ENCODE data around the gene ZDHHC14. TPM values are rescaled to one million over a fixed set of nuclear protein-coding genes. Genes with fewer than 3 reads are reported as not detected.

Gene ZDHHC14
- total RNA-seq, 1 experiment from 2014 or later: 17.3 TPM

DNA sequence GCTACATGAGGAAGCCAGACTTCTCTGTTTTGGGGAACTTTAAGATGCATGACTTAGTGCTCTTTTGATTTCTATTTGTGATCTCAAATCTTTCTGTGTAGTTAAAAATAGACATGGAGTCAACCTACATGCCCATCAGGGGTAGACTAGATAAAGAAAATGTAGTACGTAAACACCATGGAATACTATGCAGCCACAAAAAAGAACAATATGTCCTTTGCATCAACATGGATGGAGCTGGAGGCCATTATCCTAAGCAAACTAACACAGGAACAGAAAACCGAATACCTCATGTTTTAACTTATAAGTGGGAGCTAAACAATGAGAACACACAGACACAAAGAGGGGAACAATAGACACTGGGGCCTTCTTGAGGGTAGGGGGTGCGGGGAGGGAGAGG is 102.8 kb downstream of the ZDHHC14 start:
- no TSS peak for BruUV-seq (replicated peaks)
- CTCF ChIA-PET: interaction anchor here (0.5 kb wide), 1 partner anchor 506 kb away, joined by 4 read pairs; no protein-coding TSS in a partner anchor
- Mint-ChIP-seq H3K9me3 (ENCODE audit: low read depth, unreplicated experiment) (no peaks in the 10 kb centered on the region), H3K4me3 (ENCODE audit: low read depth, unreplicated experiment) (no peak overlapping the region), H3K27ac (ENCODE audit: unreplicated experiment) (no peak overlapping the region), H3K36me3 (ENCODE audit: insufficient read depth, unreplicated experiment) (no peaks in the 10 kb centered on the region), H3K4me1 (ENCODE audit: low read depth, unreplicated experiment) (peaks cover 7% of the 10 kb centered on the region), H3K27me3 (ENCODE audit: unreplicated experiment) (no peaks in the 10 kb centered on the region)
- no peak for DNase-seq
- intact Hi-C loops (cut with micrococcal nuclease; ENCODE audit: unreplicated experiment): no loop called here
- TF ChIP-seq, protein P1, sequence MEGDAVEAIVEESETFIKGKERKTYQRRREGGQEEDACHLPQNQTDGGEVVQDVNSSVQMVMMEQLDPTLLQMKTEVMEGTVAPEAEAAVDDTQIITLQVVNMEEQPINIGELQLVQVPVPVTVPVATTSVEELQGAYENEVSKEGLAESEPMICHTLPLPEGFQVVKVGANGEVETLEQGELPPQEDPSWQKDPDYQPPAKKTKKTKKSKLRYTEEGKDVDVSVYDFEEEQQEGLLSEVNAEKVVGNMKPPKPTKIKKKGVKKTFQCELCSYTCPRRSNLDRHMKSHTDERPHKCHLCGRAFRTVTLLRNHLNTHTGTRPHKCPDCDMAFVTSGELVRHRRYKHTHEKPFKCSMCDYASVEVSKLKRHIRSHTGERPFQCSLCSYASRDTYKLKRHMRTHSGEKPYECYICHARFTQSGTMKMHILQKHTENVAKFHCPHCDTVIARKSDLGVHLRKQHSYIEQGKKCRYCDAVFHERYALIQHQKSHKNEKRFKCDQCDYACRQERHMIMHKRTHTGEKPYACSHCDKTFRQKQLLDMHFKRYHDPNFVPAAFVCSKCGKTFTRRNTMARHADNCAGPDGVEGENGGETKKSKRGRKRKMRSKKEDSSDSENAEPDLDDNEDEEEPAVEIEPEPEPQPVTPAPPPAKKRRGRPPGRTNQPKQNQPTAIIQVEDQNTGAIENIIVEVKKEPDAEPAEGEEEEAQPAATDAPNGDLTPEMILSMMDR (IDR thresholded peaks at IDR 0.05; ENCODE audit: unreplicated experiment): no peak

DNA sequence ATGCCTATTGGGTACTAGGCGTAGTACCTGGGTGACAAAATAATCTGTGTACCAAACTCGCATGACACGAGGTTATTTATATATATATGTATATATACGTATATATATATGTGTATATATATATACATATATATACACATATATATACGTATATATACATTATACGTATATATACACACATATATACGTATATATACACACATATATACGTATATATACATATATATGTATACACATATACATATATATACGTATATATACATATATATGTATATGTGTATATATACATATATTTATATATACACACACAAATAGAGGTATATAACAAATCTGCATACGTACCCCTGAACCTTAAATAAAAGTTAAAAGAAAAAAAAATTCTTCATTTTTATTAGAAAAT is 103.2 kb downstream of the ZDHHC14 start:
- CTCF ChIA-PET: interaction anchor here (0.5 kb wide), 1 partner anchor 505 kb away, joined by 4 read pairs; no protein-coding TSS in a partner anchor
- TF ChIP-seq, protein P1 (IDR thresholded peaks at IDR 0.05; ENCODE audit: unreplicated experiment): no peak
- intact Hi-C loops (cut with micrococcal nuclease; ENCODE audit: unreplicated experiment): no loop called here
- no peak overlapping the region for H3K27ac Mint-ChIP-seq (ENCODE audit: unreplicated experiment)
- no TSS peak for BruUV-seq (replicated peaks)
- no peaks in the 10 kb centered on the region for H3K9me3 Mint-ChIP-seq (ENCODE audit: low read depth, unreplicated experiment)
- no peaks in the 10 kb centered on the region for H3K36me3 Mint-ChIP-seq (ENCODE audit: insufficient read depth, unreplicated experiment)
- peaks cover 7% of the 10 kb centered on the region for H3K4me1 Mint-ChIP-seq (ENCODE audit: low read depth, unreplicated experiment)
- no peak overlapping the region for H3K4me3 Mint-ChIP-seq (ENCODE audit: low read depth, unreplicated experiment)
- no peak for DNase-seq
- no peaks in the 10 kb centered on the region for H3K27me3 Mint-ChIP-seq (ENCODE audit: unreplicated experiment)

DNA sequence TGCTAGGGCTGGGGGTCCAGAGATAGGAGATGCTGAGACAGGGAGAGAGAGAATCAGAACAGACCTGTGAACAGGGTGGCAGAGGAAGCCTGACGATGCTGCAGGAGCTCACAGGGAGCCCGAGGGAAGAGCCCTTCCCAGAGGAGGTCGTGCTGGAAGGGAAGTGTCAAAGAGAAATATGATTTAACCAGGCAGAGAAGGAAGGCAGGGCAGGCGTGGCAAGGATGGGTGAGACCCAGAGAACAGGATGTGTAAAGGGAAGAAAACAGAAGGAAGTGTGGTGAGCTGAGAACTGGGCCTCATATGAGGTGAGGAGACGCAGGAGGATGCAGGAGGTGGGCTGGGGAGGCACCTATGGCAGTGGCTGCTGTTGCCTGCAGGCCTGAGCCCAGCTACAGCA is 105.6 kb downstream of the ZDHHC14 start:
- no peak for DNase-seq
- intact Hi-C loops (cut with micrococcal nuclease; ENCODE audit: unreplicated experiment): no loop called here
- Mint-ChIP-seq H3K9me3 (ENCODE audit: low read depth, unreplicated experiment) (no peaks in the 10 kb centered on the region), H3K27ac (ENCODE audit: unreplicated experiment) (no peak overlapping the region), H3K27me3 (ENCODE audit: unreplicated experiment) (no peaks in the 10 kb centered on the region), H3K4me3 (ENCODE audit: low read depth, unreplicated experiment) (no peak overlapping the region), H3K36me3 (ENCODE audit: insufficient read depth, unreplicated experiment) (no peaks in the 10 kb centered on the region), H3K4me1 (ENCODE audit: low read depth, unreplicated experiment) (peaks cover 7% of the 10 kb centered on the region)
- BruUV-seq (replicated peaks): no TSS peak
- TF ChIP-seq, protein P1 (IDR thresholded peaks at IDR 0.05; ENCODE audit: unreplicated experiment): no peak
- CTCF ChIA-PET: no interaction called here

DNA sequence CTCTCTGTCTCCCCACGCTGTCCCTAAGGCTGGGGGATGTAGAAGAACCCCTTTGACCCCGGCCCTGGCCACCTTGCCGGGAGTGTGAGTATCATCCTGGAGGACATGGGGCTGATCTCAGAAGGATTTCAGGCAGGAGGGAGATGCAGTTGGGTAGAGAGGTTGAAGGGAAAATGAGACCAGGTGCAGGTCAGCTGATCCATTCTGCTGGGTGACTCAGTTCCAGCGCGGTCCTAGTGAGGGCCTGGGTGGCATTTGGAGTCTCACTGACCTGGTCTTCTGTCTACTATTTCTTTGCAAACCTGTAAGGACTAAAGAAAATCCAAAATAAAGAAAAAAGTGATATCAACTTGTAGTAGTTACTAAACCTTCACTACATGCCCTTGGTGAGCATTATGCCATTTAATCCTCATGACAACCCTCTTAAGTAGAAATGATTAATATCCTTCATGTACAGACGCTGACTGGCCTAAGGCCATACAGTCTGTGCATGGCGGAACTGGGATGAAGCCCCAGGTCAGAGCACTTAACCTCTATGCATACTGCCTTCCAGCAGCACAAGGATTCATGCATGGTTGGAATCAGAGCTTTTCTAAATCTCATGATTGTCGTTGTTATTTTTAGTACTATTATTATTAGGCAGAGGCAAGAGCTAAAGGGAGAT is 106.3 kb downstream of the ZDHHC14 start:
- TF ChIP-seq, protein P1 (IDR thresholded peaks at IDR 0.05; ENCODE audit: unreplicated experiment): no peak
- Mint-ChIP-seq H3K9me3 (ENCODE audit: low read depth, unreplicated experiment) (no peaks in the 10 kb centered on the region), H3K4me1 (ENCODE audit: low read depth, unreplicated experiment) (peaks cover 7% of the 10 kb centered on the region), H3K27ac (ENCODE audit: unreplicated experiment) (no peak overlapping the region), H3K27me3 (ENCODE audit: unreplicated experiment) (no peaks in the 10 kb centered on the region), H3K36me3 (ENCODE audit: insufficient read depth, unreplicated experiment) (no peaks in the 10 kb centered on the region), H3K4me3 (ENCODE audit: low read depth, unreplicated experiment) (no peak overlapping the region)
- BruUV-seq (replicated peaks): no TSS peak
- CTCF ChIA-PET: no interaction called here
- no peak for DNase-seq
- intact Hi-C loops (cut with micrococcal nuclease; ENCODE audit: unreplicated experiment): no loop called here

Data from Calu3 (cell line).